ENCODE results near the gene GPR143.

GRCh38 chrX:9785944-9786797, 20.5 kb upstream of the GPR143 start, which contains the start of gene SHROOM2:
- TF ChIP-seq CTCF (conservative IDR thresholded peaks at IDR 0.05; ENCODE audit: low read length), result no peak
- no peak for TF ChIP-seq EZH2phosphoT487 (IDR thresholded peaks at IDR 0.05; ENCODE audit: borderline replicate concordance, low read depth, low read length)
